GM20000 (cell line): ENCODE results near the gene ATP1A3.
"Not testable (repeated sequence)": the region's sequence is repeated elsewhere in the genome, so short reads cannot be mapped to it uniquely, and the experiment has no call there.

Experiments
- DNase-seq: peaks from one replicate; pipeline ENCODE4 v3.0.0; 2012; ENCODE audit warnings: low spot score
- TF ChIP-seq, protein P1 (sequence below): IDR thresholded peaks from 2 replicates; pipeline ENCODE4 v1.5.1; 2012; ENCODE audit warnings: mild to moderate bottlenecking, control low read depth; ENCODE audit errors: extremely low read depth, missing control alignments

Gene ATP1A3

DNA sequence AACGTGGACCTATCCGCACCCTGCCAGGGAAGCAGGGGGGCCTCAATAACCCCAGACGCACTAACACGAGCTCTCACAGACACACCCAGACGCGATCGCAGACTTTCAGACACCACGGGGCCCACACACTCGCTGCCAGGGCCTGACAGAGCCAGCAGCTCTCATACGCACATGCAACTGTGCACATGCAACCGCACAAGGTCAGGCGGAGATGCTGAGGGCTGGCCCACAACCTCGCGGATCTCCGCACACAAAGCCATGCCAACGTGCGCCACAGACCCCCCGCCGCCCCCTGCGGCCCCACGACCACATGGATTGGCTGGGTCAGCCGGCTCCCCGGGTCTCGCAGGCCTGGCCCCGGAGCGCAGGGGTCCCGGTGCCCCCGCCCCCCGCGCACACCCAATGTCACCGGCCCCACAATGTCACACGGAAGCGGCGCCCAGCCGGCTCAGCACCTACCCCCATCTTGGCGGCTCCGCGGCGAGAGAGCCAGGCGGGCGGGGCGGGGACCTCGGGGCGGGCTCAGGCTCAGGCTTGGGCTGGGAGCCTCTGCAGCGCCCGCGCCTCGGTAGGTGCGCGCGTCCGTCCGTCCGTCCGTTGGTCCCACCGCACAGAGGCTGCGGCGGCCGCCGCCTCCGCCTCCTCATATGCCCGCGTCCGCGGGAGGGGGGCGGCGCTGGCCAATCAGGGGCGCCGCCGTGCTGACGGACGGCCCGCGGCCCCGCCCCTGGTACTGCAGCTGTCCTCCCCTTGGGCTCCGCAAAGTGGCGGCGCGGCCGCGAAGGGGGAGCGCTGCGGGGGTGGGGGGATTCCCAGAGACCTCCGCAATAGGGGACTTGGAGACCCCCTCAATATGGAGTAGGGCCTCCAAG, at the start of gene ATP1A3:
ATP1A3 (minus strand) TSS at position 619 of the 872 bp plus-strand sequence; CDS start at position 465, 154 bp downstream.
- peak; percentile 90 for DNase-seq
- TF ChIP-seq, protein P1, sequence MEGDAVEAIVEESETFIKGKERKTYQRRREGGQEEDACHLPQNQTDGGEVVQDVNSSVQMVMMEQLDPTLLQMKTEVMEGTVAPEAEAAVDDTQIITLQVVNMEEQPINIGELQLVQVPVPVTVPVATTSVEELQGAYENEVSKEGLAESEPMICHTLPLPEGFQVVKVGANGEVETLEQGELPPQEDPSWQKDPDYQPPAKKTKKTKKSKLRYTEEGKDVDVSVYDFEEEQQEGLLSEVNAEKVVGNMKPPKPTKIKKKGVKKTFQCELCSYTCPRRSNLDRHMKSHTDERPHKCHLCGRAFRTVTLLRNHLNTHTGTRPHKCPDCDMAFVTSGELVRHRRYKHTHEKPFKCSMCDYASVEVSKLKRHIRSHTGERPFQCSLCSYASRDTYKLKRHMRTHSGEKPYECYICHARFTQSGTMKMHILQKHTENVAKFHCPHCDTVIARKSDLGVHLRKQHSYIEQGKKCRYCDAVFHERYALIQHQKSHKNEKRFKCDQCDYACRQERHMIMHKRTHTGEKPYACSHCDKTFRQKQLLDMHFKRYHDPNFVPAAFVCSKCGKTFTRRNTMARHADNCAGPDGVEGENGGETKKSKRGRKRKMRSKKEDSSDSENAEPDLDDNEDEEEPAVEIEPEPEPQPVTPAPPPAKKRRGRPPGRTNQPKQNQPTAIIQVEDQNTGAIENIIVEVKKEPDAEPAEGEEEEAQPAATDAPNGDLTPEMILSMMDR, result no peak

DNA sequence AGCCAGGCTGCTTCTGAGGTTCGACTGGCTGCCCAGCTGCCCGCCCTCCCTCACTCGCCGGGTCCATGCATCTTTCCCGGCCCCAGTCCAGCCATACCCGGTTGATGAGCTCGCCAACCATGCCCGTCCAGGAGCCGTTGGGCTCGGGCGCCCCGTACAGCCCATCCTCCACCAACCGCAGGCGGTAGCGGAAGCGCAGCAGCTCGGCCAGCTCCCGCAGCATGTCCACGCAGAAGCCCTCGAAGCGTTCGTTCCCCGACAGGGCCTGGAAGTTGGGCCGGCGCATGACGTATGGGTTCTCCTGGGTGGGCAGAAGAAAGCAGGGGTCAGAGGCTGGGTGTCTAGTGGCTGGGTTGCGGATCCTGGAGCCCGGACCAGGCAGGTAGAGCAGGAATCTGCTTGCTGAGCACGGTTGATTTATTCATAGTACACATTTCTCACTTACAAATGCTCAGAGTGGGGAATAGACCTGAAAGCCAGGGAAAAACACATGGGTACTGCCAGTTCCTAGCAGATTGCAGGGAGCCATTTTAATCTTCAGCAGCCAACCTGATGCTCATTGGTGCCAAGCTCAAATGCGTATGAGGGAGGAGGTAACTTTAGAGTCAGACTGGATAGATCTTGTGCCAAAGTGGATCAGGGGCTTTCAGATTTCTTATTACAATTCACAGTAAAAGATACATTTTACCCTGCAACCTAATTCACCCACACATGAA, 48.6 kb upstream of the ATP1A3 start:
- DNase-seq, result no peak
- TF ChIP-seq, protein P1, result no peak

DNA sequence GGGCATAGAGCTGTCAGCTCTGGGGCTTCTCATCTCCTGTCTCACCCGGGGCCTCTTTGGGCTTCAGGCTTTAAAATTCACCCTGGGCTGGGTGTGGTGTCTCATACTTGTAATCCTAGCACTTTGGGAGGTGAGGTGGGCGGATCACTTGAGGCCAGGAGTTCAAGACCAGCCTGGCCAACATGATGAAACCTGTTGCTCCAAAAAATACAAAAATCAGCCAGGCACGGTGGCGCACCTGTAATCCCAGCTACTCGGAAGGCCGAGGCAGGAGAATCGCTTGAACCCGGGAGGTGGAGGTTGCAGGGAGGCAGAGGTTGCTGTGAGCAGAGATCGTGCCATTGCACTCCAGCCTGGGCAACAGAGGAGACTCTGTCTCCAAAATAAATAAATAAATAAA, 46.5 kb upstream of the ATP1A3 start:
- DNase-seq, result not testable (repeated sequence)

DNA sequence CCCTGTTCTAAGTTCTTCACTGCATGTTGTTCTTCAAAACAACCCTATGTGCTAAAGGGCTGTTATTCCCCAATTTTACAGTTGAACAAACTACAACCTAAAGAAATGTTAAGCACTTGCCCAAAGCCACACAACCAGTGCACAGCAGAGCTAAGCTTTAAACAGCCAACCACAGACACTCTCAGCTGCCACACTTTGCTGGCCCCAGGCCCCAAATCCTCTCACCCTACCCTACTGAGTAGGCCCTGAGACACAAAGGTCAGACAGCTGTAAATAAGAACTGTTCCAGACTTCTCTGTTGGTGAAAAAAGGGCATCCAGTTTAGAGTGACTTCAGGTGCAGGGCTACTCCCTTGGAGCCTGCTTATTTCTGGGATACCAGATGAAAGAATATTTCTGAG, 46.0 kb upstream of the ATP1A3 start:
- TF ChIP-seq, protein P1, result no peak
- DNase-seq, result no peak

- DNase-seq, result no peak
These were observed 44.6 kb upstream of the ATP1A3 start for GRCh38 chr19:42038666-42039065.

DNA sequence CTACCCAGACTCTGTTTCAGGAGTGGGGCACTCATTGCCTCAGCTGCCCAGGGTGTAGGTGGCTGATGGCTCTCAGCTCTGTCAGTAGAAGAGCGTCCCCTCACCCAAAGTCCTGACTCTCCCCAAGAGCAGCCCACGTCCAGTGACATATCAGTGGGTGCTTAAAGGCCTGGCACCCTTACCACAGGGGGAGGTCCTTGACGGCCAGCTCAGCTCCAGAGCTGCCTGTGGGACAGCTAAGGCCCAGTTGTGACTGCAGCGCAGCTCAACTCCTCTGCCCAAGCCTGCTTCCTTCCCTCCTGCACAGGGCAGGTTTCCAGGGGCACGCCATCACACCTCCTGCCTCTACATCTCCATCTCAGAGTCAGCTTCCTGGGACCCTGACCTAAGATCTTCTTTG, 43.6 kb upstream of the ATP1A3 start:
- no peak for DNase-seq
- TF ChIP-seq, protein P1, result no peak

More at GRCh38 chr19:42038666-42039065, 44.6 kb upstream of the ATP1A3 start:
- TF ChIP-seq, protein P1, result no peak

DNA sequence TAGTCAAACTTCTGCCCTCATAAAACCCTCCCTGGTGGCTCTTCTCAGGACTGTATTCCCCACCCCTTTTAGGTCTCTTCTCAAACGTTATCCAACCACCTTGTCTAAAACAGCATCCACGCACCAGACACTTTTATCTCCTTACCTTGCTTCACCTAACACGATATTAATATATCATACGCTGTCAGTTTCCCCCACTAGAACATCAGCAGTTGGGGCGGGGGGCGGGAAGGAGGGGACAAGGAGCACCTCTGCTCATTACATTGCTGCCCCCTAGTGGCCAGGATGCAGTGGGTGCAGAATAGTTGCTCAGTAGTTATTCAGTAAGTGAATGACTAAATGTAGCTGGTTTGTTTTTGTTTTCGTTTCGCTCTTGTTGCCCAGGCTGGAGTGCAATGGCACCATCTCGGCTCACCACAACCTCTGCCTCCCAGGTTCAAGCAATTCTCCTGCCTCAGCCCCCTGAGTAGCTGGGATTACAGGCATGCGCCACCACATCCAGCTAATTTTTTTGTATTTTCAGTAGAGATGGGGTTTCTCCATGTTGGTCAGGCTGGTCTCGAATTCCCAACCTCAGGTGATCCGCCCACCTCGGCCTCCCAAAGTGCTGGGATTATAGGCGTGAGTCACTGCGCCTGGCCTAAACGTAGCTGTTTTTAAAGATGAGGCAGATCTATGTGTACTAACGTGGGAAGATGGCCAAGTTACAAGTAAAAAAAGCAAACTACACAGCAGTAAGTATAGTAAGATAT, 40.8 kb upstream of the ATP1A3 start:
- peak; percentile 87 for DNase-seq
- TF ChIP-seq, protein P1, result peak; percentile 87
